GM23248 (cell line): ENCODE results near the gene TTK. TPM values are rescaled to one million over a fixed set of nuclear protein-coding genes. Genes with fewer than 3 reads are reported as not detected.

Experiments used
- DNase-seq: peaks from one replicate; pipeline ENCODE4 v3.0.0-alpha.2; 2015
- H2AFZ ChIP-seq: fragments of 200-600 bp; sonication (generic); 2 replicates; pipeline ENCODE4 v1.6.1; 2016; ENCODE audit warnings: antibody characterized with exemption
- H3F3A ChIP-seq: fragments of 200-600 bp; sonication (generic); 2 replicates; pipeline ENCODE4 v1.6.1; 2016; ENCODE audit warnings: mild to moderate bottlenecking, antibody characterized with exemption, mixed run types; ENCODE audit not compliant: insufficient read depth
- H3K27ac ChIP-seq: fragments of 200-600 bp; sonication (generic); 2 replicates; pipeline ENCODE4 v1.5.1; 2016; ENCODE audit warnings: mild to moderate bottlenecking
- H3K27me3 ChIP-seq: fragments of 200-600 bp; sonication (generic); replicated peaks from 2 replicates; pipeline ENCODE4 v1.6.1; 2016; ENCODE audit warnings: mild to moderate bottlenecking; ENCODE audit not compliant: insufficient read depth
- H3K36me3 ChIP-seq: fragments of 200-600 bp; sonication (generic); 2 replicates; pipeline ENCODE4 v1.6.1; 2016; ENCODE audit warnings: low read depth, mild to moderate bottlenecking
- H3K4me1 ChIP-seq: fragments of 200-600 bp; sonication (generic); 2 replicates; pipeline ENCODE4 v1.6.1; 2016; ENCODE audit warnings: mild to moderate bottlenecking; ENCODE audit not compliant: insufficient read depth
- H3K4me2 ChIP-seq: fragments of 200-600 bp; sonication (generic); one replicate; pipeline ENCODE4 v1.6.1; 2016; ENCODE audit warnings: mild to moderate bottlenecking; ENCODE audit not compliant: unreplicated experiment
- H3K4me3 ChIP-seq: fragments of 200-600 bp; sonication (generic); 2 replicates; pipeline ENCODE4 v1.5.1; 2016; ENCODE audit warnings: mild to moderate bottlenecking
- H3K79me2 ChIP-seq: fragments of 200-600 bp; sonication (generic); 2 replicates; pipeline ENCODE4 v1.6.1; 2016; ENCODE audit warnings: mild to moderate bottlenecking; ENCODE audit not compliant: insufficient read depth
- H3K9ac ChIP-seq: fragments of 200-600 bp; sonication (generic); 2 replicates; pipeline ENCODE4 v1.6.1; 2016; ENCODE audit warnings: mild to moderate bottlenecking
- H3K9me2 ChIP-seq: fragments of 200-600 bp; sonication (generic); 2 replicates; pipeline ENCODE4 v1.6.1; 2016; ENCODE audit warnings: mixed run types, mild to moderate bottlenecking, moderate library complexity; ENCODE audit not compliant: insufficient read depth
- H3K9me3 ChIP-seq: fragments of 200-600 bp; sonication (generic); one replicate; pipeline ENCODE4 v1.6.1; 2017; ENCODE audit warnings: low read depth
- H4K20me1 ChIP-seq: fragments of 200-600 bp; sonication (generic); 2 replicates; pipeline ENCODE4 v1.6.0; 2016; ENCODE audit not compliant: insufficient read depth
- EZH2 ChIP-seq: fragments of 200-600 bp; sonication (generic); IDR thresholded peaks from 2 replicates; pipeline ENCODE4 v1.6.1; 2018; ENCODE audit warnings: antibody characterized with exemption, mild to moderate bottlenecking; ENCODE audit not compliant: insufficient read depth, poor library complexity, severe bottlenecking
- EZH2phosphoT487 ChIP-seq: fragments of 200-600 bp; sonication (generic); IDR thresholded peaks from 2 replicates; pipeline ENCODE4 v1.6.1; 2018; ENCODE audit warnings: antibody characterized with exemption, moderate library complexity, mild to moderate bottlenecking, low read depth; ENCODE audit not compliant: insufficient read depth
- WGBS, 2 experiments: methylation state at CpG; one replicate each; pipeline ENCODE4 v1.1.6; 2015 to 2017; ENCODE audit warnings: low lambda C conversion rate in 2 of 2, low coverage in 1 of 2; ENCODE audit errors: missing lambda C conversion rate in 2 of 2; 5-methylcytosine and 5-hydroxymethylcytosine counted together
- in situ Hi-C: fragments of 300-500 bp; cut with MboI; formaldehyde crosslinking; loops from 2 replicates; pipeline ENCODE4 v1.15.0; 2020
- polyA plus RNA-seq: library from polyadenylated mRNA; unstranded; fragments of >200 nt; fragmentation: Nextera tagmentation; extraction: Ambion mirVana; gene quantifications from 2 replicates; pipeline ENCODE4 v1.2.1, GENCODE V29; 2016
- total RNA-seq: library from RNA; depleted of rRNA; stranded (reverse); fragments of >200 nt; shearing (Covaris generic); gene quantifications from 2 replicates; pipeline ENCODE4 v1.2.3, GENCODE V29; 2014

The TTK gene
- total and polyA plus RNA-seq, 2 experiments from 2014 or later, result 8.7 to 12.0 TPM

- no peaks in the 10 kb centered on the region for H3K9me2 ChIP-seq
- TF ChIP-seq EZH2phosphoT487 (no peak), EZH2 (no peak)
- WGBS, 2 experiments, result 89 to 97% methylated on average over 1 of the region's 1 CpG
- no peaks in the 10 kb centered on the region for H3K9me3 ChIP-seq
- H3K27ac ChIP-seq, result no peak overlapping the region
- H3K79me2 ChIP-seq, result no peaks in the 10 kb centered on the region
- no peaks in the 10 kb centered on the region for H3K4me1 ChIP-seq
- no peak overlapping the region for H3K4me2 ChIP-seq
- no peaks in the 10 kb centered on the region for H4K20me1 ChIP-seq
- H3K36me3 ChIP-seq, result no peaks in the 10 kb centered on the region
- no peak for DNase-seq
- H3F3A ChIP-seq, result no peaks in the 10 kb centered on the region
- in situ Hi-C loops, result no loop called here
- H3K9ac ChIP-seq, result no peak overlapping the region
- H2AFZ ChIP-seq, result no peak overlapping the region
- H3K27me3 ChIP-seq, result no peaks in the 10 kb centered on the region
- H3K4me3 ChIP-seq, result no peak overlapping the region
Measured at GRCh38 chr6:79989641-79990040, 14.8 kb upstream of the TTK start.

GRCh38 chr6:79993012-79993910, 11.2 kb upstream of the TTK start:
- Histone ChIP-seq H2AFZ (no peak overlapping the region), H3K36me3 (no peaks in the 10 kb centered on the region), H3K4me3 (no peak overlapping the region), H3F3A (no peaks in the 10 kb centered on the region), H3K9me3 (no peaks in the 10 kb centered on the region), H3K27ac (no peak overlapping the region), H3K9me2 (no peaks in the 10 kb centered on the region), H3K4me2 (no peak overlapping the region), H3K9ac (no peak overlapping the region), H3K27me3 (no peaks in the 10 kb centered on the region), H3K4me1 (no peaks in the 10 kb centered on the region), H3K79me2 (no peaks in the 10 kb centered on the region), H4K20me1 (no peaks in the 10 kb centered on the region)
- in situ Hi-C loops, result no loop called here
- DNase-seq, result no peak
- TF ChIP-seq EZH2 (no peak), EZH2phosphoT487 (no peak)
- WGBS, 2 experiments, result 63 to 69% methylated on average over 2 of the region's 2 CpGs

GRCh38 chr6:79993911-79994309, 10.5 kb upstream of the TTK start:
- Histone ChIP-seq H3K9ac (no peak overlapping the region), H3K9me2 (no peaks in the 10 kb centered on the region), H3K27ac (no peak overlapping the region), H3K79me2 (no peaks in the 10 kb centered on the region), H2AFZ (no peak overlapping the region), H3K4me1 (no peaks in the 10 kb centered on the region), H3F3A (no peaks in the 10 kb centered on the region), H3K27me3 (no peaks in the 10 kb centered on the region), H3K4me2 (no peak overlapping the region), H4K20me1 (no peaks in the 10 kb centered on the region), H3K4me3 (no peak overlapping the region), H3K36me3 (no peaks in the 10 kb centered on the region), H3K9me3 (no peaks in the 10 kb centered on the region)
- TF ChIP-seq EZH2 (no peak), EZH2phosphoT487 (no peak)
- in situ Hi-C loops, result no loop called here
- DNase-seq, result no peak

GRCh38 chr6:79997728-79998127, 6.7 kb upstream of the TTK start:
- H3K27me3 ChIP-seq, result no peaks in the 10 kb centered on the region
- H3K4me1 ChIP-seq, result no peaks in the 10 kb centered on the region
- H2AFZ ChIP-seq, result no peak overlapping the region
- H3K79me2 ChIP-seq, result no peaks in the 10 kb centered on the region
- H3K4me3 ChIP-seq, result no peak overlapping the region
- H4K20me1 ChIP-seq, result no peaks in the 10 kb centered on the region
- H3K27ac ChIP-seq, result no peak overlapping the region
- H3K9me3 ChIP-seq, result no peaks in the 10 kb centered on the region
- no peaks in the 10 kb centered on the region for H3F3A ChIP-seq
- no peaks in the 10 kb centered on the region for H3K36me3 ChIP-seq
- no peak for TF ChIP-seq EZH2phosphoT487
- TF ChIP-seq EZH2, result no peak
- H3K4me2 ChIP-seq, result no peak overlapping the region
- no peak overlapping the region for H3K9ac ChIP-seq
- DNase-seq, result no peak
- in situ Hi-C loops, result no loop called here
- no peaks in the 10 kb centered on the region for H3K9me2 ChIP-seq
- WGBS, 2 experiments, result 4 to 10% methylated on average over 1 of the region's 1 CpG
